Activated CD8-positive, alpha-beta T cell treated with anti-CD3 and anti-CD28 coated beads, Interleukin-2, amount 10 ng/mL, durations not matched to agents 7 days and 5 days (primary cell): ENCODE results near the gene MTFP1. TPM values are rescaled to one million over a fixed set of nuclear protein-coding genes. Genes with fewer than 3 reads are reported as not detected.
"Not testable (repeated sequence)": the region's sequence is repeated elsewhere in the genome, so short reads cannot be mapped to it uniquely, and the experiment has no call there.

Experiments
- ATAC-seq: fragments of 150-1000 bp; cut with Tn5 transposase; one replicate; pipeline ENCODE4 v1.10.0; 2021; ENCODE audit warnings: moderate library complexity
- CTCF ChIA-PET: fragments of 350-600 bp; sonication (Branson Sonifier 250); formaldehyde crosslinking; loops from one replicate; lab custom pipeline; 2021; ENCODE audit warnings: antibody characterized with exemption; lab: Charles Lee
- POLR2A ChIA-PET: fragments of 350-600 bp; sonication (Branson Sonifier 250); formaldehyde crosslinking; loops from one replicate; lab custom pipeline; 2021; ENCODE audit warnings: antibody characterized with exemption; lab: Charles Lee
- DNase-seq: peaks from one replicate; pipeline ENCODE4 v3.0.0-alpha.2; 2020
- H3K27ac Mint-ChIP-seq: one replicate; pipeline ENCODE4 v1.8.0; 2021; ENCODE audit warnings: mild to moderate bottlenecking, mixed read lengths
- H3K27me3 Mint-ChIP-seq: one replicate; pipeline ENCODE4 v1.8.0; 2021; ENCODE audit warnings: low read depth, mixed read lengths
- H3K36me3 Mint-ChIP-seq: one replicate; pipeline ENCODE4 v1.8.0; 2021; ENCODE audit warnings: low read depth, mixed read lengths
- H3K4me1 Mint-ChIP-seq: one replicate; pipeline ENCODE4 v1.8.0; 2021; ENCODE audit warnings: low read depth, mixed read lengths
- H3K4me3 Mint-ChIP-seq: one replicate; pipeline ENCODE4 v1.8.0; 2021; ENCODE audit warnings: mild to moderate bottlenecking, mixed read lengths
- H3K9me3 Mint-ChIP-seq: one replicate; pipeline ENCODE4 v1.8.0; 2022; ENCODE audit warnings: mixed read lengths; ENCODE audit not compliant: insufficient read depth
- total RNA-seq, 2 experiments: library from RNA; stranded (reverse); gene quantifications; one replicate each; pipeline ENCODE4 v1.2.3, GENCODE V29; 2021

The MTFP1 gene
- total RNA-seq, 2 experiments from 2014 or later = 67.4 to 68.0 TPM

DNA sequence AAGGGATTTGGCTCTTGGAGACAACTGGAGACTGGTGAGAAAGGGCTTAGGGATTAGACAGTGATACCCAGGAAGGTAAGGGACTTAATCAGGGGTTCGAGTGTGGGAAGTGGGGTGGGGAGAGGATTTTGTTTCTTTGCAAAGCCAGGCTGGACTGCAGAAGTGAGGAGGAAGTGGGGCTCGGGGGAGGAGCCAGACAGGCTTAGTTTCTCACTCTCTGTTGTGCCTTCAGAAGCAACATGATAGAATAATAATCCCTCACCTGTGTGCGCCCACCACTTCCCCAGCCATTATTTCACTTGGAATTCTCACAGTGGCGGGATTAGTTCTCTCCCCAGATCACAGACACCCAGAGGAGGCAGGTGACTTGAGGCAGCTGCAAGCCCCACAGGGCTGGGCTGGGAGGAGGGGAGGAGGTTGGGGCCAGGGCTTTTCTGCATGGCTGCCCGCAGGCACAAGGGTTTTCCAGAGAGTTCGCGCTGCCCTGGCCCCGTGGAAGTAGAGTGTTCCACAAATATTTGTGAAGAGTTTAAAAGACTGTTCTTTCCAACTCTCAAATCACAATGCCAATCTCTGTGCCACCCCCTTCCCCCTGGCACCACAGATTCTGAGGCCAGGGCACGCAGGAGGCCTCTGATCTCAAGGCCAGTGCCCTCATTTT, 32.8 kb upstream of the MTFP1 start:
- no peaks in the 10 kb centered on the region for H3K27me3 Mint-ChIP-seq
- no peaks in the 10 kb centered on the region for H3K9me3 Mint-ChIP-seq
- H3K36me3 Mint-ChIP-seq = no peaks in the 10 kb centered on the region
- peak overlapping the region; percentile 86 for H3K27ac Mint-ChIP-seq
- ChIA-PET POLR2A (interaction anchor here (0.7 to 2.8 kb wide), 4 partner anchors 30 to 179 kb away, joined by 4 to 18 read pairs (median 4); partner anchors contain the start of gene MTFP1), CTCF (interaction anchor here (0.7 to 17.8 kb wide), 17 partner anchors 9 to 362 kb away, joined by 3 to 346 read pairs (median 5); partner anchors contain the start of genes CASTOR1, CCDC157, MTFP1 and SF3A1)
- peaks cover 54% of the 10 kb centered on the region for H3K4me1 Mint-ChIP-seq
- peak; percentile 47 for DNase-seq
- ATAC-seq = no peak
- peak overlapping the region; percentile 45 for H3K4me3 Mint-ChIP-seq

DNA sequence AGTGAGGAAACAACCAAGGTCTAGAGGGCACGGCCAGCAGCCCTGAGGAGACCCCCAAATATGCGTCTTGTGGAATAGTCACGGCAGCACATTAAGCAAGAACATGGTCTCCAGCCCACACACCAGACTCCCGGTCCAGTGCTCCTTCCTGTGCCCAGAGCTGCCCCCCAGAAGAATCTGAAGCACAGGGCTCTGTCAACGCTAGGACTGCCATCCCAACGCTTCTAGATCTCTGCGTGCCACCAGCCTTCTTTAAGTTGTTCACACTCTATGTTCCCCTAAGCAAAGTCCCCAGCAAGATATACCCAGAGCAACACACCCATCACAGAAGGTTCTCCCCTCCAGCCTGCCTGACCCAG, 32.3 kb upstream of the MTFP1 start:
- H3K4me1 Mint-ChIP-seq = peaks cover 57% of the 10 kb centered on the region
- POLR2A ChIA-PET = interaction anchor here (0.7 to 2.8 kb wide), 2 partner anchors 31 to 179 kb away, joined by 4 to 18 read pairs; partner anchors contain the start of gene MTFP1
- H3K4me3 Mint-ChIP-seq = no peak overlapping the region

DNA sequence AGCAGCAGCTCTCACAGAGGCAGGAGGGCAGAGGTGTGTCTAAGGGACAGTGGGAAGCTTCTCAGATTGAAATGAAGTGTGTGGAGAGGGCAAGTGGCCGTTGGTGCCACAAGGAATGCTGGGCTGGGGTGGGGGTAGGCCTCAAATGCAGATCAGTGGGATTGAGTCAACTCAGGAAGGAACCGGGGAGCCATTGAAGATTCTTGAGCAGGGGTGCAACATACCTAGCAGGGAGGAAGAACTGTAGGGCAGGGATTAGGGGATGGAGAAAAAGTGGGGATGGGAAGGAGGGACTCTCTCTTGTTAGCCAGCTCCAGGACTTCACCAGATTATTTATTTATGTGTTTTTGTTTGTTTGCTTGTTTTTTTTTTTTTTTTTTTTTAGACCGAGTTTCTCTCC, 31.7 kb upstream of the MTFP1 start:
- H3K9me3 Mint-ChIP-seq = no peaks in the 10 kb centered on the region
- ATAC-seq (no peak), DNase-seq (no peak)
- H3K27ac Mint-ChIP-seq = no peak overlapping the region
- peaks cover 62% of the 10 kb centered on the region for H3K4me1 Mint-ChIP-seq
- H3K27me3 Mint-ChIP-seq = no peaks in the 10 kb centered on the region
- ChIA-PET POLR2A (interaction anchor here (2.8 kb wide), 1 partner anchor 31 kb away, joined by 18 read pairs; the partner anchor contains the start of gene MTFP1), CTCF (interaction anchor here (4.7 to 17.8 kb wide), 3 partner anchors 30 to 104 kb away, joined by 54 to 346 read pairs (median 166); partner anchors contain the start of genes CASTOR1 and MTFP1)
- H3K36me3 Mint-ChIP-seq = no peaks in the 10 kb centered on the region
- H3K4me3 Mint-ChIP-seq = no peak overlapping the region

More for the DNA sequence above, 32.3 kb upstream of the MTFP1 start:
- DNase-seq (no peak), ATAC-seq (no peak)
- CTCF ChIA-PET = interaction anchor here (1.9 to 17.8 kb wide), 4 partner anchors 31 to 103 kb away, joined by 8 to 346 read pairs (median 110); partner anchors contain the start of genes CASTOR1 and MTFP1
- Mint-ChIP-seq H3K27ac (peak overlapping the region; percentile 76), H3K9me3 (no peaks in the 10 kb centered on the region), H3K27me3 (no peaks in the 10 kb centered on the region), H3K36me3 (no peaks in the 10 kb centered on the region)

DNA sequence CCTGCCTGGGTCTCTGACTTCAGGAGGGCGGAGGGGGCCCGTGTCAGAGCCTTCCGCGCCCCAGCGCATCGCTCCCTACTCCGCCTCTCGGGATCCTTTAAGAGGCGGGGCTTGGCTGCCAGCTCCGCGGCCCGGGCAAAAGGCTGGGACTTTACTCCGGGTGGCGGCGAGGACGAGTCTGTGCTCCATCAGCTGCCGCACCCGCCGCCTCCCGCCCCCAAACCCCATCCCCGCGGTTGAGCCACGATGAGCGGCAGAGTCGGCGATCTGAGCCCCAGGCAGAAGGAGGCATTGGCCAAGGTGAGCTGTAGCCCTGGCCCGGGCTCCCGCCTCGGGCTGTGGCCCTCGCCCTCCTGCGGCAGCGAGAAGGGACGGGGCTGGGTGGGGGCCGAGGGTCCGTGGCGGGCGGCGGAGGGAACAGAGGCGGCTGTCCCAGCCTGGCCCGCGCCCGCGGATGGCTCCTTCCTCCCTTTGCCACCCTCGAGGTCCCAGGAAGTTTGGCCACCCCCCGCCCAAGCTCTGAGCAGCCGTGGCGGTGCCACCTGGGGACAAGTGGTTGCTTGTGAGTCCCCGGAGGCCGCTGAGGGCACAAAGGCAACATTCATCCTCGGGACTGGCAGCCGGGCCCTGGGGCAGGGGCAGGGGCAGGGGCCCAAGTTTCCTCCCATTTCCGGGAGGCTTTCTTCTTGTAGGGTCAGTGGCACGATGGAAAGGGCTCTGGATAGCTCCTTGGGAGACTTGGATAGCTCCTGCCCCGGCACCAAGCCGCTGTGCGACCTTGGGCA, 28.5 kb upstream of the MTFP1 start, which contains the start of gene SEC14L2:
SEC14L2 (plus strand) TSS at position 148 of the 785 bp plus-strand sequence; CDS start at position 247, 99 bp downstream.
- DNase-seq = peak; percentile 65
- peak; percentile 90 for ATAC-seq
- Mint-ChIP-seq H3K4me3 (peak within 1 kb of the TSS; percentile 90), H3K27ac (peak within 1 kb of the TSS; percentile 61), H3K36me3 (peaks cover 6% of the 10 kb centered on the region), H3K4me1 (peaks cover 54% of the 10 kb centered on the region), H3K27me3 (no peaks in the 10 kb centered on the region), H3K9me3 (no peaks in the 10 kb centered on the region)
- POLR2A ChIA-PET = interaction anchor here (1.2 to 2.0 kb wide), 6 partner anchors 14 to 40 kb away, joined by 3 to 9 read pairs (median 4); partner anchors contain the start of genes CCDC157, MTFP1 and SF3A1
- CTCF ChIA-PET = interaction anchor here (0.9 to 17.8 kb wide), 12 partner anchors 9 to 358 kb away, joined by 3 to 346 read pairs (median 4); partner anchors contain the start of genes CASTOR1, MTFP1 and RNF215

DNA sequence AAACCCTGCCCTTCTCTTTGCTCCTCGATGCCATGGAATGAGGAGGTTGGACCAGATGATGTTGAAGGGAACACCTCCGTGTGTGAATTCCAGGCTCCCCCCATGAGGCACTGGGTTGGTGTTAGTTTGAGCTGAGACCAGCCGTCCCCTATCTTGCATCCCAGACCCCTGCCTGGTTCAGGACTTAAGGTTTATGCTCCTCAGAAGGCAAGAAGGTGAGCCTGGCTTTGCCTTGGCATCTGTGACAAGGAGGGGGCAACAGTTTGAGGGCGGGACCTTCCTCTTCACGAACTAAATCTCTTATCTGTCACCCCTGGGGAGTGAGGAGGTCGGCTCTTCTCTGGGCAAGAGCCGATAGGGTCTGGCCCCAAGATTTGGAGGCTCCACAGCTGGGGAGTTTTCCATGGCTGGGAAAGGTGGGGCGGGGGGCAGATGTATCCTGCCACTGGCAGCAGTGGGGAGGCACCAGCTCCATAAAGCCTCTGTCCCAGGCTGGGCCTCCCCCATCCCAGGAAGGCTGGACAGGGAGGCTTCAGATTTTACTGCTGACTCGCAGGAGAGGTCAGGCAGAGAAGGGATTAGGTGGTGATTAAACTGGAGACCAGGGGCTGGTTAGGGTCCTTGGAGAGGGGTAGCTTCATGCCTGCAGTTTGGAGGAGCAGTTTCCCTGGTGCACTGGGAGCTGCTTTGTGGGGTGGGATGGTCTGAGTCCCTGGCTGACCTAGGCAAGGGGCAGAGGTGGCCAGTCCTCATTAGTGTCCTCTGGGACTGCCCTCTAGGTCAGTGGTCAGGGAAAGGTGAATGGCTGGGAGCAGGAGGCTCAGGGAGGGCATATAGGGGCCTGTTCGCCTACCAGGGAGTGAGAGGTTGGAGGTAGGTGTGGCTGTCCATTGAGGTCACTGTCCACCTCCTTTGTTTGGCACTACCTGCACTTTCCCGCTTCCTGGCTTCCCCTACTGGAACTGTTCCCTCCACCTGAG, 27.6 kb upstream of the MTFP1 start:
- Mint-ChIP-seq H3K27me3 (no peaks in the 10 kb centered on the region), H3K36me3 (peaks cover 6% of the 10 kb centered on the region), H3K4me3 (peak overlapping the region; percentile 90), H3K9me3 (no peaks in the 10 kb centered on the region), H3K27ac (peak overlapping the region; percentile 20), H3K4me1 (peaks cover 46% of the 10 kb centered on the region)
- DNase-seq (no peak), ATAC-seq (no peak)
- ChIA-PET CTCF (interaction anchor here (1.0 to 17.8 kb wide), 11 partner anchors 7 to 108 kb away, joined by 3 to 346 read pairs (median 4); partner anchors contain the start of genes CASTOR1, MTFP1 and RNF215), POLR2A (interaction anchor here (0.8 to 2.0 kb wide), 3 partner anchors 16 to 41 kb away, joined by 3 to 9 read pairs (median 8); no protein-coding TSS in a partner anchor)

DNA sequence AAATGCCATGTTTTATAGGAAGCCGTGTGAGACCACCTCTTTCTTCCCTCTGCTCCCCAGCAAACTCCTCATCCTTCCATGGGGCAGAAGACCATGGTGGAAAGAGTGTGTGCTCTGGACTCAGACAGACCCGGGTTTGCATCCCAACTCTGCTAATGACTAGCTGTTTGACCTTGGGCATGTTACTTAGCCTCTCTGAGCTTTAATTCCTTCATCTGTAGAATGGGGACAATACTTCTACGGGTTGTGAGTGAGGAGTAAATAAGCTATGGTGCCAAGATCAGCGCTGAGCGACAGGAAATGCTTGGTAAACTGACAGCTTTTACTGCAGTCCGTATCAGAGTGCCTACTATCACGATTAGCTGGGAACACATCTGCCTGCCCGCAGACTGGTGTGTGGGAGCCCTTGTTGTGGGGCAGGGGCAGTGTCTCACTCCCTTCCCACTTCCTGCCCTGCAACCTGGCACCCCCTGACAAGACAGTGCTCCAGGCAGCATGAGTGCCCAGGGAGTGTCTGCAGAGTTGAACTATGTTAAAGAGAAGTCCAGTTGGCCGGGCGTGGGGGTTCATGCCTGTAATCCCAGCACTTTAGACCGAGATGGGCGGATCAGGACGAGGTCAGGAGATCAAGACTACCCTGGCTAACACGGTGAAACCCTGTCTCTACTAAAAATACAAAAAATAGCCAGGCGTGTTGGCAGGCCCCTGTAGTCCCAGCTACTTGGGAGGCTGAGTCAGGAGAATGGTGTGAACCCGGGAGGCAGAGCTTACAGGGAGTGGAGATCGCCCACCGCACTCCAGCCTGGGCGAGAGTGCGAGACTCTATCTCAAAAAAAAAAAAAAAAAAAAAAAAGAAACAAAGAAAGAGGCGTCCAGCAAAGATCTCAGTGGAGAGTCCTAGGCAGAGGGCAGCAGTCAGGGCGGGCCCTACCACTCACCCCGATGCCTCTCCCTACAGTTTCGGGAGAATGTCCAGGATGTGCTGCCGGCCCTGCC, 26.6 kb upstream of the MTFP1 start:
- ATAC-seq = no peak
- peak overlapping the region; percentile 26 for H3K27ac Mint-ChIP-seq
- DNase-seq = peak; percentile 38
- no peaks in the 10 kb centered on the region for H3K27me3 Mint-ChIP-seq
- peak overlapping the region; percentile 90 for H3K4me3 Mint-ChIP-seq
- H3K9me3 Mint-ChIP-seq = no peaks in the 10 kb centered on the region
- H3K4me1 Mint-ChIP-seq = peaks cover 36% of the 10 kb centered on the region
- POLR2A ChIA-PET = interaction anchor here (0.8 to 2.0 kb wide), 3 partner anchors 22 to 40 kb away, joined by 3 to 8 read pairs (median 3); no protein-coding TSS in a partner anchor
- CTCF ChIA-PET = interaction anchor here (0.6 to 17.8 kb wide), 6 partner anchors 8 to 109 kb away, joined by 3 to 346 read pairs (median 4); partner anchors contain the start of genes CASTOR1 and MTFP1
- peaks cover 7% of the 10 kb centered on the region for H3K36me3 Mint-ChIP-seq

DNA sequence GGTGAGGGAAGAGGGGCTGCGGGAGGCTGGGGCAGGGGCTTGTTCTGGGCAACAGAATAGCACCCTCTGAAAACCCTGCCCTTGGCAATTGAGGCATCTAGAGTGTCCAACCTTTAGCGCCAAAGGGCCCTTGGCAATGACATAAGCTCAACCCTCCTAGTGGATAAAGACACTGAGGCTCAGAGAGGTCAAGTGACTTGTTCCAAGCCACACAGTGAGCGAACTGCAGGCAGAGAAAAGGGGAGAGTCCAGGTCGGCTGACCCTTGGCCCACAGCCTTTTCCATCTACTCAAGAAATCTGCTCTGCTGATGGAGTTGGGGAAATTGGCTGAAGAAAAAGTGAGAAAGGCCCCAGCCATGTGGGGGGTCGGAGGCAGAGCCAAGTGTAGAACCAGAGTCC, 25.9 kb upstream of the MTFP1 start:
- ATAC-seq (no peak), DNase-seq (no peak)
- Mint-ChIP-seq H3K4me3 (no peak overlapping the region), H3K4me1 (peaks cover 35% of the 10 kb centered on the region), H3K27ac (no peak overlapping the region), H3K9me3 (no peaks in the 10 kb centered on the region), H3K27me3 (no peaks in the 10 kb centered on the region), H3K36me3 (peaks cover 8% of the 10 kb centered on the region)
- CTCF ChIA-PET = interaction anchor here (1.5 to 17.8 kb wide), 3 partner anchors 9 to 109 kb away, joined by 4 to 346 read pairs (median 166); partner anchors contain the start of genes CASTOR1 and MTFP1
- POLR2A ChIA-PET = interaction anchor here (1.1 kb wide), 1 partner anchor 22 kb away, joined by 3 read pairs; no protein-coding TSS in a partner anchor

DNA sequence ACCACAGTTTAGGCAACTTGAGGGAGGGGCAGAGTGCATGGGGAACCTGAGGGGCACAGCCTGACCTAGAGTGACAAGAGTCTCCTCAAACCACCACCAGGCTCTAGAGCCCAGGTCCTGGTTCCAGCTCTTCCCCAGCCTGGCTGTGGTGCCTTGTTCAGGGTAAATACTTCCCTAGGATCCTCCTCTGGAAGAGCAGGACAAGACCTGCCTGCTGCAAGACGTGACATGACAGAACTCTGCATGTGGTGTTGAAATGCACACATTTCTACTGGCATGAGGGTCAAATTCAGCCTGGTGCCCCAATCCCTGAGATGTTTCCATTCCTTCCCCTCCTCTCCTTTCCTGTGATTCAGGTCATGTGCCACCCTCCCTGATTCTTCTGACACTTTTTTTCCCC, 25.4 kb upstream of the MTFP1 start:
- POLR2A ChIA-PET = no interaction called here
- H3K4me1 Mint-ChIP-seq = peaks cover 35% of the 10 kb centered on the region
- H3K4me3 Mint-ChIP-seq = no peak overlapping the region
- ATAC-seq = no peak
- H3K27ac Mint-ChIP-seq = no peak overlapping the region
- H3K27me3 Mint-ChIP-seq = no peaks in the 10 kb centered on the region
- H3K9me3 Mint-ChIP-seq = no peaks in the 10 kb centered on the region
- DNase-seq = no peak
- CTCF ChIA-PET = interaction anchor here (12.0 to 17.8 kb wide), 2 partner anchors 24 to 110 kb away, joined by 166 to 346 read pairs; partner anchors contain the start of genes CASTOR1 and MTFP1
- peaks cover 8% of the 10 kb centered on the region for H3K36me3 Mint-ChIP-seq

DNA sequence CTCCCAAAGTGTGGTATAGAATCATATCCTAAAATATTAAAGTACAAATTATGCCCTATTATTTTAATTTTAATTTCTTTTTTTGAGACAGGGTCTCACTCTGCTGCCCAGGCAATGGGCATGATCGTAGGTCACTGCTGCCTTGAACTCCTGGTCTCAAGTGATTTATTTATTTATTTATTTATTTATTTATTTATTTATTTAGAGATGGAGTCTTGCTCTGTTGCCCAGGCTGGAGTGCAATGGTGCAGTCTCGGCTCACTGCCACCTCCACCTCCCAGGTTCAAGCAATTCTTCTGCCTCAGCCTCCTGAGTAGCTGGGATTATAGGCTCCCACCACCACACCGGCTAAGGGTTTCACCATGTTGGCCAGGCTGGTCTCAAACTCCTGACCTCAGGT, 24.5 kb upstream of the MTFP1 start:
- POLR2A ChIA-PET = interaction anchor here (2.3 kb wide), 1 partner anchor 23 kb away, joined by 11 read pairs; no protein-coding TSS in a partner anchor
- H3K9me3 Mint-ChIP-seq, H3K36me3 Mint-ChIP-seq, CTCF ChIA-PET, DNase-seq, ATAC-seq, H3K4me3 Mint-ChIP-seq, H3K27me3 Mint-ChIP-seq, H3K27ac Mint-ChIP-seq: not testable (repeated sequence)
- peaks cover 30% of the 10 kb centered on the region for H3K4me1 Mint-ChIP-seq
